Stimulated activated CD8-positive, alpha-beta memory T cell treated with anti-CD3 and anti-CD28 coated beads, Interleukin-12 subunit alpha, Interleukin-12 subunit beta, amount 100 ng/mL, for 1 hour (primary cell): ENCODE results near the gene DOCK4.
"Not testable (repeated sequence)": the region's sequence is repeated elsewhere in the genome, so short reads cannot be mapped to it uniquely, and the experiment has no call there.

Experiments
- DNase-seq: peaks from one replicate; pipeline ENCODE4 v3.0.0-alpha.2; 2020; ENCODE audit warnings: low read depth

The DOCK4 gene

DNA sequence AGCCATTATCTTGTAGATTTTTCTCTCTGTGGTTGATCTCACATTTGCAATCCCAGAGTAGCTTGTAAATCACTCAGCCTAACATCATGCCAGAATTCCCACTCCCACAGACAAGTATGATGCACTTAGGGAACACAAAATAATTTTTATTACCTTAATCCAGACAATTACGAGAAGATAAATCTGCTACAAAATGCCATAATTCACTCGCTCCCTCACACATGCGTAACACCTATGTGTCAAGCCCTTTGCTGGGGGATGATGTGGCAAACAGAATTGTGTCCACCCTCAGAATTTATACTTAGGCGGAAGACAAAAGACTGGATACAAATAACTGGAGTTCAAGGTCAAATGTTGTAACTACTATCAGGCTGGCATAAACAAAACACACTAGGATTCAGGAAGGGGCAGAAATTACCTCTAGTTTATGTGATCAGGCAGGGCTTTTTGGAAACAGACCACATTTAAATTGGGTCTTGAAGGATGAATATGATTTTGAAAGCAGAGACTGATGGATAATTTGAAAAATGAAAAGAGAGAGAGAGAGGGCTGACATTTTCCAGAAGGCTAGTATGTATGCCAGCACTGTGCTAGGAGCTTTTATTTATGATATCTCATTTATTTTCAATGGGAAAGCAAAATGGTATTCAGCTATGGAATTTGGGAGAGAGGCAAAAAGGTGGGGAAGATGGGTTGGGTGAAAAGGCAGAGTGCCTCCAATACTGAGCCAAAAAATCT is 69.8 kb downstream of the DOCK4 start:
- no peak for DNase-seq

- no peak for DNase-seq
These were observed 70.4 kb downstream of the DOCK4 start for GRCh38 chr7:112135815-112136214.

- DNase-seq = no peak
These were observed 72.2 kb downstream of the DOCK4 start for GRCh38 chr7:112134039-112134438.

DNA sequence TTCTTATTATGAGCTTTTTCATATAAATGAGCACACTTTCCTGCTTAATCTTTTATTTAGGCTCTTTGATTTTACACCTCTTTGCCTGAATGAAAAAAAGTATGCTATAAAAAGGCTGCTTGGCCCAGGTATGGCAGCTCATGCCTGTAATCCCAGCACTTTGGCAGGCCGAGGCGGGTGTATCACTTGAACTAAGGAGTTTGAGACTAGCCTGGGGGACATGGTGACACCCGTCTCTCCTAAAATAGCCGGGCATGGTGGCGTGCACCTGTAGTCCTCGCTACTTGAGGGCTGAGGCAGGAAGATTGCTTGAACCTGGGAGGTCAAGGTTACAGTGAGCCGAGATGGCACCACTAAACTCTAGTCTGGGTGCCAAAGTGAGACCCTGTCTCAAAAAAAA is 72.9 kb downstream of the DOCK4 start:
- no peak for DNase-seq

- DNase-seq = no peak
These were observed 74.0 kb downstream of the DOCK4 start for GRCh38 chr7:112132051-112132694.

DNA sequence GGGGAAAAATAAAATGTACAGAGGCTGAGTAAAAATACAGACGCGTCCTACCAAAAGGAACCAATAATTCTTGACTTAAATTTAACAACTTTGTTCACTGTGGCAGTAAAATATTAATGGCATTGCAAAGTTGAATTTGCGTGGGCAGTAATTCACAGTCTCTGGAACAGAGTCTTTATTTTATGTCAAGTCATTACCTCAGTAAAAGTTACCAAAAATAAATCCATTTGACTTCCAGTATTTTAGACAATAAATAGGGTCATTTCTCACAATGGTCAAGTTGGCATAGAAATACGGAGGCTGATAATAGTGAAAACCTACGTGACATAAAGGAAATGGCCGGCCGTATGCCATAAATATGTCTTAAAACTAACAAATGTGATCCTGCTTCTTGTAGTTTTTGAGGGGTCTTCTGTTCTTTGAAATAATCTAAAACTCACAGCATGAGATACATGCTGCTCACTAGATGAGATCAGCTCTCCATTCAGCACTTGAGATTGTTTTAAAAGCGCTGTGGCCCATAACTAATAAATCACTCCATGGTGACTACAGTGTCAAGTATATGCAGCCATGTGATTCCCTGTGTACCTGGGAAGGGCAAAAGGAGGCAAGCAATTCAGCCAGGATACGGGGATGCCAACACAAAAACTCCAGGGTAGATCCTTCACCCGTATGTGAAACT is 75.3 kb downstream of the DOCK4 start:
- DNase-seq = no peak

GRCh38 chr7:112129655-112130323 is 76.4 kb downstream of the DOCK4 start:
- no peak for DNase-seq

DNA sequence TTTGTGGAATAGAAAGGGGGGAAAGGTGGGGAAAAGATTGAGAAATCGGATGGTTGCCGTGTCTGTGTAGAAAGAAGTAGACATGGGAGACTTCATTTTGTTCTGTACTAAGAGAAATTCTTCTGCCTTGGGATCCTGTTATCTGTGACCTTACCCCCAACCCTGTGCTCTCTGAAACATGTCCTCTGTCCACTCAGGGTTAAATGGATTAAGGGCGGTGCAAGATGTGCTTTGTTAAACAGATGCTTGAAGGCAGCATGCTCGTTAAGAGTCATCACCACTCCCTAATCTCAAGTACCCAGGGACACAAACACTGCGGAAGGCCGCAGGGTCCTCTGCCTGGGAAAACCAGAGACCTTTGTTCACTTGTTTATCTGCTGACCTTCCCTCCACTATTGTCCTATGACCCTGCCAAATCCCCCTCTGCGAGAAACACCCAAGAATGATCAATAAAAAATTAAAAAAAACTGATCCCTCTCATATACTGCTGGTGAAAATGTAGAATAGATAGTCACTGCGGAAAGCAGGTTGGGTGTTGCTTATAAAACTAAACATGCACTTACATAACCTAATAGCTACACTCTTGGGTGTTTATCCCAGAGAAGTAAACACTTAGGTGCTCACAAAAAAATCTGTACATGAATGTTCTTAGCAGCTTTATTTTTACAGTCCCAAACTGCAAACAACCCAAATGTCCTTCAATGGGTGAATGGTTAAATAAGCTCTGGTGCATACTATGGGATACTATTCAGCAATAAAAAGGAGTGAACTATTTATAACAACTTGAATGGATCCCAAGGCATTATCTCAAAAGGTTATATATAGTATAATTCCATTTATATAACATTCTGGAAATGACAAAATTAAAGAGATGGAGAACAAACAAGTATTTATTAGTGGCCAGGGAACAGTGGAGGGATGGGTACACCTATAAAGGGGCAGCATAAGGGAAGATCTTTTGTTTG is 77.5 kb downstream of the DOCK4 start:
- DNase-seq = not testable (repeated sequence)

DNA sequence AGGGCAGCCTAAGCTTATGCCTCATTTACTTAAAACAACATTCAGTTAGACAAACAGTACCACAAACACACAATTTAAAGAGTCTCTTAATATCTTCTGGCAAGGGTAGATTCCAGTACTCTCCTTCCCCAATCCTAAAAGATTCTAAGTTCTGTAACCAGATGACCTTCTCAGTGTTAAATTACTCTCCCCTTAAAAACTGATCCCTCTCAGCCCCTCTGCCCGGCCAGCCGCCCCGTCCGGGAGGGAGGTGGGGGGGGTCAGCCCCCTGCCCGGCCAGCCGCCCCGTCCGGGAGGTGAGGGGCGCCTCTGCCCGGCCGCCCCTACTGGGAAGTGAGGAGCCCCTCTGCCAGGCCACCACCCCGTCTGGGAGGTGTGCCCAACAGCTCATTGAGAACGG is 78.2 kb downstream of the DOCK4 start:
- DNase-seq = not testable (repeated sequence)

- DNase-seq = no peak
These were observed 80.9 kb downstream of the DOCK4 start for GRCh38 chr7:112125250-112125649.

DNA sequence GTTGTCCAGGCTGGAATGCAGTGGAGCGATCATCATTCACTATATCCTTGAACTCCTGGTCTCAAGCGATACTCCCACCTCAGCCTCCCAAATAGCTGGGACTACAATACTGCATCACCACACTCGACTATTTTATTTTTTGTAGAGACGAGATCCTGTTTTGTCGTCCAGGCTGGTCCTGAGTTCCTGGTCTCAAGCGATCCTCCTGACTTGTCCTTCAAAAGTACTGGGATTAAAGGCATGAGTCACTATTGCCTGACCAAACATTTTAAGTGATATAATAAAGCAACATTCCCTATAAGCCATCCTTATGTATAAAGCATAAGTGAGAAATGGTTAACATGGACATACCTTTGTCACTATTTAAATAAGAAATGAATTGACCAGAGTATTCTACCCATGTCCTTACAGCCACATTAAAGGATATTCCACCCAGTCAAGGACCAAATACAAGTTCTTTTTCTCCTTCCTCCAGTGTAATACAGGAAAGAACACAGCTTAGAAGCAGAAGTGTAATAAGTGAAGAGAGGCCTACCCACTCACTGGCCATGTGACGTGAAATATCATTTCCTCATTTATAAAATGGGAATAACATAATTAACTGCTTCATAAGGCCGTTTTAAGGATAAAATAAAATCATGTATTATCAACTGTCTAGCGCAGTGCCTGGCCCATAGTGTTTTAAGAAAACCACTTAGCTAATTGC is 82.0 kb downstream of the DOCK4 start:
- no peak for DNase-seq

- no peak for DNase-seq
These were observed 83.4 kb downstream of the DOCK4 start for GRCh38 chr7:112122798-112123197.

GRCh38 chr7:112122144-112122543 is 84.1 kb downstream of the DOCK4 start:
- no peak for DNase-seq

DNA sequence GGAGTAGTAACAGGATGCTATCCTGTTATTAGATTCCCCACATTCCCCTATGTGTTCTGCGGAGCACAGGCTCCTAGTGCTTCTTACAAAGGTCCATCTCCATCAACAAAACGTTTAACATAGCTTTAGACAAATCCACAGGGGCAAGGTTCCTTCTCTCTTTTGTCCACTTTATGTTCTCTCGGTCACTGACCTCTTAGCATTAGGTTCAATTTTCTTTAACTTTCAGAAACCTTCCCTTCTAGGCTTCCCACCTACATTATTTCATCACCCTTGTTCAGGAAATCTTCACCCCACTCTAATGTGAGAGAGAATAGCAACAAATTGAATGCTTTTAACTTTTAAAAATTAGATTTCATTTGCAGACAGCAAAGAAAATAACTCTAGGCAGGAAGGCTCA is 84.9 kb downstream of the DOCK4 start:
- no peak for DNase-seq

DNA sequence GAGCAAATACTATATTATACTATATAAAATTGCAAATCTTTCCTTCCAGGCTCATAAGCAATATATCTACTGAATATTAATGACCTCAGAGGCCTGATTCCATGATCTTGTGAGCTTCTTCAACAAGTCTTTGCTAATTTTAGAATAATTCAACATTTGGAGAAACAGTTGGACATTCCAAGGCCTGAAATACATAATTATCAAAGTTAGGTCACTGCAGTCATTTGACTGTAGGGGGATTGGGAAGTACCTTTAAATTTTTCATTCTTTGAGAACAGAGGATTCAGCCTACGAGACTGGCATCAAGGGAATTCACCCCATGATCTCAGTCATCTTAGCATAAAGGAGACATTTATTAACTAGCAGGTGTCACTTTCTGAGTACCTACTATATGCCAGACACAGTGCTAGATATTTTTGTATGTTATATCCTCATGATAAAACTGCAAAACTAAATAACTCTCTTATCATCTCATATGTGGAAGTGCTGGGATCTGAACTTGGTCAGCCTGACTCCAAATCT is 85.4 kb downstream of the DOCK4 start:
- no peak for DNase-seq

DNA sequence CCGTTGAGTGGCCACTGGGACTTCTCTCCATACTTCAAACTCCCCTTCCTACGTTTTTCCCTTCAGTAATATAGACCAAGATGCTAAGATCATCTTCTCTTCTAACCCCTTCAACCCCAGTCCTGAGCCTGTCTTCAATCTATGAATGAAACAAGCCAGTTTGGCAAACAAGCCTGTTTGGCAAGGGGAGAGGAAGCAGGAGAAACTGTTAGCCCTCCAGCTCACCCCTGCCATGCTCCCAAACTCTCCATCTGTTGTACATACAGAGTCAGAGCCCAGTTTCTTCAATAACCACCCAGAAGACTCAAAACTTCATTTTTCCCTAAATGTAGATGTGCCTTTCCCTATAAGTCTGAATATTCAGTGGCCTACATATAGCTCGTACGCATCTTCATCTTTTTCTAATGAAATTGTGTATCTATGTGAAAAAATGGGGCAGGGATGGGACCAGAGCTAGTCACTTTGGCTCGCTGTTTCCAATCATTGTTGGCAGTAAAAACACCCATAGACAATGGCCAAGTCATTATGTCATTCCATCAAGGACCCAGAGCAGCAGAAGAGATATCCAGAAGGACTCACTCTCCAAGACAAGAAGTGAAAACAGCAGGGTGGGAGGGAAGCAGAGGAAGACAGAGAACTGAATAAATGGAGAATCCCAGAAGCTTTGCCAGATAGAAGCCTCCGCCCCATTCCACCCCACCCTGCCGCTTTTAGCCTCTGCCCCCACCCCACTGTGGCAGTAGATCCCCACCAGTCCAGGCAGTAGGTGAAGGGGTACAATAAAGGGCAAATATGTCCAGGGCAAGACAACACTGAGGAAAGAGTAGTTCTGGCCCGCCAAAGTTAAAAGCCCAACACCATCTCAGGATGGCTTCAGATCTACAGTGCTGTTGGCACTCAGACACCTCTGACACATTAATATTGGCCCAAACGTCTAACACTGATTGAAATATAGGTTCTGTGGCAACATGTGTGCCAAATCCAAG is 87.3 kb downstream of the DOCK4 start:
- DNase-seq = no peak

DNA sequence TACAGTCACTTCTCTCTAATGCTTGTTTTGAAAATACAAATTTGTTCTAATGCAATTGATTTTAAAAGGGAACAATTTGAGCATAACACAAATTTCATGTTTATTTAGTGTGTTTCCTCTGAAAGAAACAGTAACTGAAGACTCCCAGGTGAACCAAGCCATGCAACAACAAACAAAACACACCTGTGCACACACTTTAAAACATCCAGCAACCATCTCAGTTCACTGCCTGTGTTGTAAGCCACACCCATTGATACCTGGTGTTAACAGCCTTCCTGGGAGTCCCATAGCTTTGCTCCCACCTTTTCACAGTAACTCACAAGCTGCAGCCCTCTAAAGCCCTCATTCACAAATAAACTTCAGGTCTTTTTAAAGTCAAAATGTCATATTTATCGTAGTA is 89.3 kb downstream of the DOCK4 start:
- DNase-seq = no peak

- no peak for DNase-seq
These were observed 89.8 kb downstream of the DOCK4 start for GRCh38 chr7:112116358-112116757.

GRCh38 chr7:112115880-112116279 is 90.3 kb downstream of the DOCK4 start:
- DNase-seq = no peak
